Activated T-cell treated with anti-CD3 and anti-CD28 coated beads for 4 hours (primary cell): ENCODE measurements around the gene CALN1.
"Not testable (repeated sequence)": the region's sequence is repeated elsewhere in the genome, so short reads cannot be mapped to it uniquely, and the experiment has no call there.

Source experiments
- DNase-seq: peaks from one replicate; pipeline ENCODE4 v3.0.0-alpha.2; 2020

The CALN1 gene

GRCh38 chr7:72412121-72412618, at the start of gene CALN1:
Gene CALN1, minus strand, starts transcription at chr7:72412338.
- not testable (repeated sequence) for DNase-seq

- no peak for DNase-seq
Observed at GRCh38 chr7:72453471-72453870, 41.3 kb upstream of the CALN1 start.

GRCh38 chr7:72447465-72448204, 35.5 kb upstream of the CALN1 start:
- DNase-seq, result no peak

- no peak for DNase-seq
Observed at GRCh38 chr7:72446591-72447462, 34.7 kb upstream of the CALN1 start.

GRCh38 chr7:72446131-72446530, 34.0 kb upstream of the CALN1 start:
- no peak for DNase-seq

GRCh38 chr7:72445580-72445979, 33.4 kb upstream of the CALN1 start:
- DNase-seq, result no peak

GRCh38 chr7:72445075-72445474, 32.9 kb upstream of the CALN1 start:
- no peak for DNase-seq

GRCh38 chr7:72444026-72444776, 32.1 kb upstream of the CALN1 start:
- no peak for DNase-seq

GRCh38 chr7:72441791-72442190, 29.7 kb upstream of the CALN1 start:
- DNase-seq, result no peak

GRCh38 chr7:72438491-72438890, 26.4 kb upstream of the CALN1 start:
- no peak for DNase-seq

- DNase-seq, result no peak
Observed at GRCh38 chr7:72437610-72438009, 25.5 kb upstream of the CALN1 start.

- no peak for DNase-seq
Observed at GRCh38 chr7:72437061-72437585, 25.0 kb upstream of the CALN1 start.

- DNase-seq, result no peak
Observed at GRCh38 chr7:72435925-72436480, 23.9 kb upstream of the CALN1 start.

- DNase-seq, result no peak
Observed at GRCh38 chr7:72435366-72435765, 23.2 kb upstream of the CALN1 start.

- no peak for DNase-seq
Observed at GRCh38 chr7:72430531-72430930, 18.4 kb upstream of the CALN1 start.

- no peak for DNase-seq
Observed at GRCh38 chr7:72429316-72429715, 17.2 kb upstream of the CALN1 start.

GRCh38 chr7:72416846-72417245, 4.7 kb upstream of the CALN1 start:
- DNase-seq, result no peak

GRCh38 chr7:72415586-72415985, 3.4 kb upstream of the CALN1 start:
- DNase-seq, result no peak

GRCh38 chr7:72413886-72414285, 1.7 kb upstream of the CALN1 start:
- DNase-seq, result no peak

- no peak for DNase-seq
Observed at GRCh38 chr7:72413290-72413689, 1.2 kb upstream of the CALN1 start.

GRCh38 chr7:72411419-72411818, 719 bp downstream of the CALN1 start:
- no peak for DNase-seq

- no peak for DNase-seq
Observed at GRCh38 chr7:72409638-72410015, 2.5 kb downstream of the CALN1 start.
